Activated CD8-positive, alpha-beta memory T cell treated with anti-CD3 and anti-CD28 coated beads for 1 hour (primary cell): ENCODE results near the gene APRT.

Source experiments
- DNase-seq, 2 donors: peaks; one replicate each; pipeline ENCODE4 v3.0.0-alpha.2; 2020; ENCODE audit warnings: low read depth in 1 of 2; ENCODE audit errors: extremely low read depth in 1 of 2

The APRT gene

DNA sequence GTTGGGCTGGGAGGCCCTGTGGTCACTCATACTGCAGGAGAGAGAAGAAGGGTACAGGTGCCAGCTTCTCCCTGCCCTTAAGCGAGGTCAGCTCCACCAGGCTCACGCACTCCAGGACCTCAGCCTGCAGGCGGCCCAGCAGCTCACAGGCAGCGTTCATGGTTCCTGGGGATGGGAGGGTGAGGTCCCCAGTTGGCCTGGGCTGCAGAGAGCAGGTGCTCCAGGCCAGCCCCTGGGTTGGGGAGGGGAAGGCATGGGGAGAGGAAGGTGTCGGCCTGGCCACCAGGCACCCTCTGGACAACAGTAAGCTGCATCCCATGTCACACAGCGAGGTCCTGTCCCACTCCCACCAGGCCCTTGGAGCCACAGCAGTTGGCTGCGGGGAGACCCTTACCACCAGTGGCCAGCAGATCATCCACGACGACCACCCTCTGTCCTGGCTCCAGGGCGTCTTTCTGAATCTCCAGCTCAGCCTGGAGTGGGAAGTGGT, 2.0 kb downstream of the APRT start:
- DNase-seq = no peak

- no peak for DNase-seq
Observed at GRCh38 chr16:88809068-88809675, 2.6 kb downstream of the APRT start.

DNA sequence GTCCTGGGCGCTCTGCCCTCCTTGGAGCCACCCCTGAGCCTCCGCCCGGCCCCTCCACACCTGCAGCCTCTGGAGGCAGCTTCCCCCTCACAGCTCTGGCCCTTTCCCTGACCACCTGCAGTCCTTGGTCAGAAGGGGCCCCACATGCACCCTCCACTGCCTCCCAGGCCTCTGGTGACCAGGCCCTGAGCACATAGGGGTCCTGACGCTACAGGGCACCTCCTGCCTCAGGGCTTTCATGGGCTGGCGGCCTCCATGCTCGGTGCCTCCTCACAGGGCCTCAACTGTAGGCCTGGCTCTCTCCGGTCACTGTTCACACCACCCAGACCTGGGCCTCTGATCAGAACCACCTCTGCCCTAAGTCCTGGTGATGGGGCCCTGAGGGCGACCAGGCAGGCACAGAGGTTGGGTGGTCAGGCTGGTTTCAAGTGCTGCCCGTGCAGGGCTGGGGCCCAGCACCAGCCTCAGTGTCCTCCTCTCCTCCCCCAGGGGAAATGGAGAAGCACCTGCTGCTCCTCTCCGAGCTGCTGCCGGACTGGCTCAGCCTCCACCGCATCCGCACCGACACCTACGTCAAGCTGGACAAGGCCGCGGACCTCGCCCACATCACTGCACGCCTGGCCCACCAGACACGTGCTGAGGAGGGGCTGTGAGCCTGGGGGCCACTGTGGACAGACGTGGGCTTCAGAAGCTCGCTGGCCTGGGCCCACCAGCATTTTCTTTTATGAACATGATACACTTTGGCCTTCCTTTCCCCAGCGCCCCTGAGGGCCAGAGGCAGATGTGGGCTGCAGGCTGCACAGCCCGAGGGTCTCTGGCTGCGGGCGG, 3.9 kb downstream of the APRT start:
- DNase-seq = no peak

DNA sequence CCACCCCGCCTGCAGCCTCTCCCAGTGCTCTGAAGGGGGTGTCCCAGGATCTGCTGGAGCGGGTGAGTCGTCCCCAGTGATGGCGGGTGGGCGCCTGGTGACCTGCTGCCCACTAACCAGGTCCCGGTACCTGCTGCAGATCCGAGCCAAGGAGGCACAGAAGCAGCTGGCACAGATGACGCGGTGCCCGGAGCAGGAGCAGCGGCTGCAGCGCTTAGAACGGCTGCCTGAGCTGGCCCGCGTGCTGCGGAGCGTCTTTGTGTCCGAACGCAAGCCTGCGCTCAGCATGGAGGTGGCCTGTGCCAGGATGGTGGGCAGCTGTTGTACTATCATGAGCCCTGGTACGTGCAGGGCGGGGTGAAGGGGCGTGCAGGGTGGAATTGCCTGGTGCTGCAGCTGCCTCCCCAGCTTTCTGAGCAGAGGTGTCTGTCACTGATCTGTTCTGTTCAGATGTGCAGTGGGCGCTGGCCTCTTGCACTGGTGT, 4.5 kb downstream of the APRT start:
- no peak for DNase-seq

DNA sequence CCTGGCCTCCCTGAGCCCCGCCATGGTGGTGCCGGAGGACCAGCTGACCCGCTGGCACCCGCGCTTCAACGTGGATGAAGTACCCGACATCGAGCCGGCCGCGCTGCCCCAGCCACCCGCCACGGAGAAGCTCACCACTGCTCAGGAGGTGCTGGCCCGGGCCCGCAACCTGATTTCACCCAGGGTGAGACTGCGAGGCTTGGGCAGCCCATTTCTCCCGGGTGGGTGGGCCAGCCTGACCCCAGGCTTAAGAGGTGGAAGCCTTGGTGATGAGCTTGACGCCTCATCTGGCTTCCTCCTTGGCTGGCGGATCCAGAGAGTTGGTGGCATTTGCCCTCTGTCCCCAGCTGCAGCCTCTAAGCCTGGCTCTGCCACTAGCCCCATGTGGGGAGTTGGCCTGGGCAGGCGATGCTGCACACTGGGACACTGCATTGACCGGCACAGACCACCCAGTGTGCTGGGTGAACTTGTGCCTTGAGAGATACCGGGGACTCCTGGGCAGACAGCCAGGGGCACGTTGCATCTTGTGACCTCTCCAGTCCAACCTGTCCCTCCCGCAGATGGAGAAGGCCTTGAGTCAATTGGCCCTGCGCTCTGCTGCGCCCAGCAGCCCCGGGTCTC, 5.1 kb downstream of the APRT start:
- DNase-seq = no peak

- no peak for DNase-seq
Observed at GRCh38 chr16:88805887-88806393, 5.8 kb downstream of the APRT start.

DNA sequence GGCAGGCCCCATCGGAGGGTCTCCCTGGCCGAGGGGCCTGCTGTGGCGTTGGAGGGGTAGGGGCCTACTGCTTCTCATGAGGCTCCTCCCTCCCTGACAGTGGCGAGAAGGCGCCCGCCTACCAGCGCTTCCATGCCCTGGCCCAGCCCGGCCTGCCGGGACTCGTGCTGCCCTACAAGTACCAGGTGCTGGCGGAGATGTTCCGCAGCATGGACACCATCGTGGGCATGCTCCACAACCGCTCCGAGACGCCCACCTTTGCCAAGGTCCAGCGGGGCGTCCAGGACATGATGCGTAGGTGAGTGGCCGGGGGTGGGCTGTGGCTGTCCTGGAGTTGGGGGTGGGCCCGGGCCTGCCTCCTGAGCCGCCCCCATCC, 6.4 kb downstream of the APRT start:
- DNase-seq = no peak

DNA sequence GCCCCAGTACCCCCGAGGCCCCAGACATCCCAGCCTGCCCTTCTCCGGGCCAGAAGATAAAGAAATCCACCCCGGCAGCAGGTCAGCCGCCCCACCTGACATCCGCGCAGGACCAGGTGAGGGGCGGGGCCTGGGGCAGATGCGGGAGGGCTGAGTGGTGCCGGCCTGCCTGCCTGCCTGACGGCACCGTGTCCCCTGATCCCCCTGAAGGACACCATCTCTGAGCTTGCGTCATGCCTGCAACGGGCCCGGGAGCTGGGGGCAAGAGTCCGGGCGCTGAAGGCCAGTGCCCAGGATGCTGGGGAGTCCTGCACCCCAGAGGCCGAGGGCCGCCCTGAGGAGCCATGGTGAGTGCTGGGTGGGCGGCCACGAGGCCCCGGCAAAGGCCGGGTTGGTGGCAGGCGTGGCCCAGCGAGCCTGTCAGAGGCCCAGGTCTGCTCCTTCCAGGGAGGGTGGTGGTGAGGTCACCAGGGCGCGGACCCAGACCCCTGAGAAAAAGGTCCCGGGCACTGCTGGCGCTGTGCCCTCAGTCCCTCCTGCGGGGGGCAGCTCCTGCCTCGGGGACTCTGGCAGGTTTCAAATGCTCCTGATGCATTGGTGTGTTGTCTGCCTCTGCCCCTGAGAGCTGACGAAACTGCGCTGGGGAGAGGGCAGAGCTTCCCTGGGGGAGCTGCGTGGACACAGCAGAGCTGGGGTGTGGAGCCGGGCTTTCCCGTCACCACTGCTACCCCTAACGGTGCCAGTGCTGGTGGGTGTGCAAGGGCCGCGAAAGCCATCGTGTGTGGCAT, 7.0 kb downstream of the APRT start:
- DNase-seq = no peak

GRCh38 chr16:88804173-88804551, 7.6 kb downstream of the APRT start:
- DNase-seq = no peak

- peak; percentile 49 to 79 for DNase-seq
Observed at GRCh38 chr16:88803264-88803987, 8.3 kb downstream of the APRT start, which contains the start of gene CDT1. CDT1 (plus strand) TSS chr16:88803789; CDS start chr16:88803832, 43 bp downstream.

DNA sequence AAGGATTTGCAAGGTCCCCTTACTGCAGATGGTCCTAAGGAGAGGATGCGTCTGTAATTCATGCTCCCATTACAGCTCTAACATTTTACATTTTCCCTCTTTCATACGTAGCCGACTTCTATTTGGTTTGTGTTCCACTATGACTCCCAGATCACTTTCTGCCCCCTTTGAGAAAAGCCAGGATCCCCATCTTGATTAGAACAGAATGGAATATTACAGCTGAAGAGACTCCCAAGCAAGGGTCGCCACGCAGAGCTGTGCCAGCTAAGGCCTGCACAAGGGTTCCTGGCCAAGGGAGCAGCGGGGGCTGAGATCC, 11.5 kb downstream of the APRT start:
- no peak for DNase-seq

DNA sequence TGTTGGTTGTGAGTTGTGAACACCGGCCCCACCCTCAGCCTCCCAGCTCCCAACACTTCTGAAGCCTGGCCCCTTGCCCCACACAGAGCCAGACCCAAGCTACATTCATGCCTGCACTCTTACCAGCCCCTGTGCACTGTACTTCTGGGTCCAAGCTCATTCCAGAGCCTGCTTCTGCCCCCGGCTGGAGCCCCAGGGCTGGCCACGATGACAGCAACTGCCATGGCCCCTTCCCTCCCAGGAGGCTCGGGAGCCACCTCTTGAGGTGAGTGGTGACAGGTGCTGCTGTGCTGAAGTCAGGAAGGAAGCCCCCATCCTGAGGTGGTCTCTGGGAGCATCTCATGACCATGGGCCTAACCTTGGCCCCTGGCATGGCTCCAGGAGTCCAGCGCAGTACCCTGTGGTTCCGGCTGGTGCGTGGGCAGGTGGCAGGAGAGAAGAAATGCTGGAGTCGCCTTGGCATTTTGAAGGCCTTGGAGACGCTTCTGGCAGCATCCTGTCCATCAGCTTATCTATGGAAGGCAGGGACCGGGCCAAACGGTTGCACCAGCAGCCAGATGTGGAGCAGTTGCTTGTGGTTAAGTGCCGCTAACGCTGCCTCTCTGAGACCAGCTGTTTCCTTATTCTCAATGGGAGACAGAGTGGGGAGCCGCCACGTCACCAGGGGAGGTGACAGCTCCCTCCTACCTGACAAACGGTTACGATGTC, 12.0 kb downstream of the APRT start:
- DNase-seq = no peak

DNA sequence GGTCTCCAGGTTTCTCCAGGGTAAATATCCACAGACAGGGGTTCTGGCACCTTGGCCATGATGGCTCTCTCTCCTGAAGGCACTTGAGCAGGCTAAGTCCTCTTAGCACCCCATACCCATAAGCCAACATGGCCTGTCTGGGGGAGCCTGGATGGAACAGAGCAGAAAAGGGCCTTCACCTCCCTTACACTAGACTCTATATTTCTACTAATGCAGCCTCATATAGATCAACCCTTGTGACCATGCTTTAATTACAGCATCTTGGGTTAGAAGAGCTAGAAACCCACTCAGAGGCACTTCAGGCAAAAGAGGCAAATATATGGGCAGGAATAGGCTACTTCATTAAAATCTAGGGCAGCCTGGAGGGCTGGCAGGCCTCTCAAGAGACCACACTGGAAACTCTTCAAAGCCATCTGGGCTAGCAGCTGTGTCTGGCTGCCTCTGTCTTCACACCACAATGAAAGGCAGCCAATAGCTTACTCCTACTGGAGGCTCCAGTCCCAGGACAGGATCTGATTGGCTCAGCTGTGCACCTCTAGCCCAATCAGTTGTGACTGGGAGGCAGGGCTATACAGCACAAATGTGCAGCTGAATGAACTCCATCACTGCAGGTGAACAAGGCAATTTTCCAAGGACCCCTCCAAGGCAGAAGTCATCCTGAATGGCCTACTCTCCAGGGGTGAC, 12.8 kb downstream of the APRT start:
- no peak for DNase-seq

- no peak for DNase-seq
Observed at GRCh38 chr16:88798073-88798472, 13.7 kb downstream of the APRT start.

DNA sequence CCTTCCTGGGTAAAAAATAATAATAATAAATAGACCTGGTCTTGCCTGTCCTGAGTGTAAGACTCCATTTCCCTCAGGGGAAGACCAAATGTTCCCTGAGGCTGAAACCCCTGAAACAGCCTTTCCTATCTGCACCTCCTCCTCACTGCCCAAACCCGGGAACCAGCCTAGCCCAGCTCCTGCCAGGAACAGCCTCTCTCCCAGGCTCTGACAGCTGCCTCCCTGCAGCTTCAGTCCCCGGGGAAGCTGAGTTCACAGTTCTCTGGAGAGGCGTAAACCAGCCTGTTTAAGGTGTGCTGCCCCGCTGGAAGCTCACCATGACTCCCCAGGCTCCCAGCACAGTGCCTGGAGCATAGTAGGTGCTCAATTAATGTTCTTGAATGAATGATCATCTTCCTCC, 15.4 kb downstream of the APRT start:
- no peak for DNase-seq

- DNase-seq = no peak
Observed at GRCh38 chr16:88793251-88793954, 18.3 kb downstream of the APRT start.

GRCh38 chr16:88792668-88793250, 19.0 kb downstream of the APRT start:
- no peak for DNase-seq

DNA sequence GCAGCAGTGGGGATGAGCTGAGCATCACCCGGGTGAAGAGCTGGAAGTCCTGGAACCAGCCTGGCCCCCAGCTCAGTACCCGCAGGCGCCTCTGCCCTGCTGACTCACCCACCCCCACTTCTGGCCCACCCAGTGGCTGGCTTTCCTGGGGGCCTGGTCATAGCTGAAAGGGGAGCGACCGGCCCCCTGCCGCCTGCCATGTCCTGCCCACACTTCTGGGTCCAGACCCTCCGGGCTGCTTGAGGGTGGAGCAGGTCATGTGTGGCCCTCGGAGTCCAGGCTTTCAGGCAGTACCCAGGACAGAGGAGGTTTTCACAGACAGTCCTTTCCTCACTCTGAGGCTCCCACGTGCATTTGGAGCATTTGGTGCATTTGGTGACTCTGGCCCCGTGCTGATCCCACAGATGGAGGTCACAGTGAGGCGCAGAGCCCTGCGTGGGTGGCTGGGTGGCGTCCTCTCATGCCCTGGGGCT, 19.6 kb downstream of the APRT start:
- DNase-seq = no peak
